Liver (tissue), 9 donors: ENCODE results near the gene TAB2. TPM values are rescaled to one million over a fixed set of nuclear protein-coding genes. Genes with fewer than 3 reads are reported as not detected.

ENCODE experiments used
- DNase-seq: peaks from one replicate; pipeline ENCODE4 v3.0.0-alpha.2; 2017; ENCODE audit warnings: low spot score
- H3K27ac ChIP-seq, 2 donors: one replicate each; pipeline ENCODE4 v1.7.0; 2013; ENCODE audit warnings: inconsistent platforms in 2 of 2, low read length in 2 of 2, control low read depth in 1 of 2, low read depth in 1 of 2, mild to moderate bottlenecking in 1 of 2
- H3K27me3 ChIP-seq, 4 donors: one replicate each; pipeline versions ENCODE4 v1.6.1 to v1.7.0; 2013; ENCODE audit warnings: low read length in 3 of 4, inconsistent platforms in 1 of 4, mild to moderate bottlenecking in 1 of 4, moderate library complexity in 1 of 4; ENCODE audit not compliant: control insufficient read depth in 4 of 4, insufficient read depth in 4 of 4
- H3K36me3 ChIP-seq, 4 donors: one replicate each; pipeline versions ENCODE4 v1.6.1 to v1.7.0; 2013; ENCODE audit warnings: low read length in 3 of 4, mild to moderate bottlenecking in 3 of 4, low read depth in 1 of 4, moderate library complexity in 1 of 4; ENCODE audit not compliant: control insufficient read depth in 4 of 4, insufficient read depth in 3 of 4
- H3K4me1 ChIP-seq, 4 donors: one replicate each; pipeline versions ENCODE4 v1.6.1 to v1.7.0; 2013; ENCODE audit warnings: low read length in 3 of 4, mild to moderate bottlenecking in 3 of 4, moderate library complexity in 1 of 4; ENCODE audit not compliant: control insufficient read depth in 4 of 4, insufficient read depth in 4 of 4
- H3K4me3 ChIP-seq, 3 donors: one replicate each; pipeline versions ENCODE4 v1.6.1 to v1.7.0; 2013; ENCODE audit warnings: low read length in 3 of 3, control low read depth in 1 of 3, low read depth in 1 of 3, mild to moderate bottlenecking in 1 of 3
- H3K9ac ChIP-seq, 2 donors: one replicate each; pipeline ENCODE4 v1.7.0; 2013; ENCODE audit warnings: low read length in 2 of 2, mild to moderate bottlenecking in 2 of 2, moderate library complexity in 2 of 2, control low read depth in 1 of 2, low read depth in 1 of 2
- H3K9me3 ChIP-seq, 4 donors: one replicate each; pipeline versions ENCODE4 v1.6.1 to v1.7.0; 2013; ENCODE audit warnings: low read length in 3 of 4; ENCODE audit not compliant: control insufficient read depth in 4 of 4
- EGR1 ChIP-seq, 2 donors: IDR thresholded peaks; 2 replicates each; pipeline ENCODE4 v1.6.1; 2016 to 2018; ENCODE audit warnings: antibody characterized with exemption in 2 of 2, low read depth in 2 of 2
- FOXA1 ChIP-seq: IDR thresholded peaks from 2 replicates; pipeline ENCODE4 v1.6.1; 2016; ENCODE audit warnings: antibody characterized with exemption
- HNF4A ChIP-seq, 2 donors: conservative IDR thresholded peaks; 2 replicates each; pipeline ENCODE4 v1.6.1; 2016; ENCODE audit warnings: antibody characterized with exemption in 2 of 2, mild to moderate bottlenecking in 2 of 2
- HNF4G ChIP-seq: IDR thresholded peaks from 2 replicates; pipeline ENCODE4 v1.6.1; 2016; ENCODE audit warnings: antibody characterized with exemption
- JUND ChIP-seq, 2 donors: IDR thresholded peaks; 2 replicates each; pipeline ENCODE4 v1.6.1; 2016; ENCODE audit warnings: antibody characterized with exemption in 2 of 2
- RXRA ChIP-seq, 2 donors: IDR thresholded peaks; 2 replicates each; pipeline ENCODE4 v1.6.1; 2017 to 2018; ENCODE audit warnings: antibody characterized with exemption in 2 of 2, mild to moderate bottlenecking in 1 of 2
- SP1 ChIP-seq: IDR thresholded peaks from 2 replicates; pipeline ENCODE4 v1.6.1; 2018; ENCODE audit warnings: antibody characterized with exemption, mild to moderate bottlenecking
- WGBS: extraction: QIAGEN DNeasy Blood & Tissue Kit; methylation state at CpG from one replicate; pipeline ENCODE4 v1.1.7; 2013; 5-methylcytosine and 5-hydroxymethylcytosine counted together
- polyA plus RNA-seq, 2 donors: library from polyadenylated mRNA; stranded (reverse) in 1 of 2; unstranded in 1 of 2; fragments of 200-250 nt in 1 of 2; fragments of >200 nt in 1 of 2; fragmentation: Nextera tagmentation in 1 of 2; extraction: Ambion mirVana in 1 of 2; gene quantifications; one replicate each; pipeline versions ENCODE4 v1.2.1 to v1.2.3, GENCODE V29; 2013 to 2015
- total RNA-seq, 2 donors: library from RNA; depleted of rRNA; stranded (reverse); fragments of >200 nt; gene quantifications; one replicate each; pipeline ENCODE4 v1.2.3, GENCODE V29; 2014
- TF ChIP-seq, protein P1 (sequence below): fragments of 150-350 bp; IDR thresholded peaks from 2 replicates; pipeline ENCODE4 v1.5.1; 2017; ENCODE audit warnings: improper control_type of control experiment, low read depth, low read length; ENCODE audit not compliant: missing input control
- TF ChIP-seq, protein P2 (sequence below): IDR thresholded peaks from 2 replicates; pipeline ENCODE4 v1.6.1; 2016; ENCODE audit warnings: antibody characterized with exemption
- TF ChIP-seq, protein P3 (sequence below): IDR thresholded peaks from 2 replicates; pipeline ENCODE4 v1.6.1; 2016; ENCODE audit warnings: antibody characterized with exemption
- TF ChIP-seq, protein P4 (sequence below): IDR thresholded peaks from 2 replicates; pipeline ENCODE4 v1.6.1; 2016; ENCODE audit warnings: antibody characterized with exemption
- TF ChIP-seq, protein P5 (sequence below): IDR thresholded peaks from 2 replicates; pipeline ENCODE4 v1.6.1; 2016; ENCODE audit warnings: antibody characterized with exemption, mild to moderate bottlenecking
- donor health status: healthy.
- donor health status: healthy.
- donor health status: healthy.
- donor health status: healthy.
- donor health status: healthy.

TAB2 gene
- total and polyA plus RNA-seq, 4 donors: 10.5 to 25.6 (median 18.0) TPM

DNA sequence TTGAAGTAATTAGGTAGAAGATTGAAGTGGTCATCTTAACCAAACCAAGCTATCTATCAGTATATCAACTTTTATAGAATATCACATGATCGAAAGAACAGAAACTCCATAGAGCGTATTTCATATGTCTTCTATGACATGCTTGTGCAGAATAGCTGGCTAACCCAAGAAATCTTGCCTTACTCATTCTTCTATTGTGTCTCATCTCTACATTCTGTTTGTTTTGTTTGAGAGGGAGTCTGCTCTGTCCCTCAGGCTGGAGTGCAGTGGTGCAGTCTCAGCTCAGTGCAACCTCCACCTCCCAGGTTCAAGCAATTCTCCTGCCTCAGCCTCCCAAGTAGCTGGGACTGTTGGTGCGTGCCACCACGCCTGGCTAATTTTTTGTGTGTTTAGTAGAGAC lies 10.6 kb downstream of the TAB2 start (continued):
- TF ChIP-seq, protein P1, sequence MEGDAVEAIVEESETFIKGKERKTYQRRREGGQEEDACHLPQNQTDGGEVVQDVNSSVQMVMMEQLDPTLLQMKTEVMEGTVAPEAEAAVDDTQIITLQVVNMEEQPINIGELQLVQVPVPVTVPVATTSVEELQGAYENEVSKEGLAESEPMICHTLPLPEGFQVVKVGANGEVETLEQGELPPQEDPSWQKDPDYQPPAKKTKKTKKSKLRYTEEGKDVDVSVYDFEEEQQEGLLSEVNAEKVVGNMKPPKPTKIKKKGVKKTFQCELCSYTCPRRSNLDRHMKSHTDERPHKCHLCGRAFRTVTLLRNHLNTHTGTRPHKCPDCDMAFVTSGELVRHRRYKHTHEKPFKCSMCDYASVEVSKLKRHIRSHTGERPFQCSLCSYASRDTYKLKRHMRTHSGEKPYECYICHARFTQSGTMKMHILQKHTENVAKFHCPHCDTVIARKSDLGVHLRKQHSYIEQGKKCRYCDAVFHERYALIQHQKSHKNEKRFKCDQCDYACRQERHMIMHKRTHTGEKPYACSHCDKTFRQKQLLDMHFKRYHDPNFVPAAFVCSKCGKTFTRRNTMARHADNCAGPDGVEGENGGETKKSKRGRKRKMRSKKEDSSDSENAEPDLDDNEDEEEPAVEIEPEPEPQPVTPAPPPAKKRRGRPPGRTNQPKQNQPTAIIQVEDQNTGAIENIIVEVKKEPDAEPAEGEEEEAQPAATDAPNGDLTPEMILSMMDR: no peak
- no peak for TF ChIP-seq RXRA (IDR thresholded peaks at IDR 0.05)

DNA sequence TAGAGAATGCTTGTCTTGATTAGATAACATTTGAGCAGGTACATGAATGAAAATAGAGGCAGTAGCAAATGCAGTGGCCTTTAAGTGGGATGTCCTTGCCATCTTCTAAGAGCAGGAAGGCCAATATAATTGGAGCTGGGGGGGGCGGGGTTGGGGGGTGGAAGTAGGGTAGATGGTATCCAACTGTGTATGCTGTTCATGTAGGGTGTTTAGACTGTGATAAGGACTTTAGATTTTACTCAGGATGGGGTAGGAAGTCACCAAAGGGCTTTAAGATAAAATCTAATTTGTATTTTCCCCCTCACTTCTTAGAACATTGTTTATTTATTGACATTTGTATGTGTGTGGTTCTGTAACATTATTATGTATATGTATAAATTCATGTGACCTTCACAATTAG lies 12.0 kb downstream of the TAB2 start:
- 67% methylated on average over 1 of the region's 1 CpG for WGBS
- H3K4me3 ChIP-seq: no peak overlapping the region
- peaks cover 5 to 38% (median 24%) of the 10 kb centered on the region in 4 donors for H3K4me1 ChIP-seq
- DNase-seq: no peak
- H3K36me3 ChIP-seq: no peaks in the 10 kb centered on the region
- H3K27ac ChIP-seq: no peak overlapping the region
- H3K27me3 ChIP-seq: no peaks in the 10 kb centered on the region
- no peak overlapping the region for H3K9ac ChIP-seq
- H3K9me3 ChIP-seq: no peaks in the 10 kb centered on the region
- TF ChIP-seq FOXA1 (no peak), JUND (IDR thresholded peaks at IDR 0.05) (no peak), SP1 (no peak), HNF4A (conservative IDR thresholded peaks at IDR 0.05) (no peak), EGR1 (IDR thresholded peaks at IDR 0.05; ENCODE audit: low read depth in 2 of 2) (no peak), HNF4G (no peak)
- TF ChIP-seq, protein P2, sequence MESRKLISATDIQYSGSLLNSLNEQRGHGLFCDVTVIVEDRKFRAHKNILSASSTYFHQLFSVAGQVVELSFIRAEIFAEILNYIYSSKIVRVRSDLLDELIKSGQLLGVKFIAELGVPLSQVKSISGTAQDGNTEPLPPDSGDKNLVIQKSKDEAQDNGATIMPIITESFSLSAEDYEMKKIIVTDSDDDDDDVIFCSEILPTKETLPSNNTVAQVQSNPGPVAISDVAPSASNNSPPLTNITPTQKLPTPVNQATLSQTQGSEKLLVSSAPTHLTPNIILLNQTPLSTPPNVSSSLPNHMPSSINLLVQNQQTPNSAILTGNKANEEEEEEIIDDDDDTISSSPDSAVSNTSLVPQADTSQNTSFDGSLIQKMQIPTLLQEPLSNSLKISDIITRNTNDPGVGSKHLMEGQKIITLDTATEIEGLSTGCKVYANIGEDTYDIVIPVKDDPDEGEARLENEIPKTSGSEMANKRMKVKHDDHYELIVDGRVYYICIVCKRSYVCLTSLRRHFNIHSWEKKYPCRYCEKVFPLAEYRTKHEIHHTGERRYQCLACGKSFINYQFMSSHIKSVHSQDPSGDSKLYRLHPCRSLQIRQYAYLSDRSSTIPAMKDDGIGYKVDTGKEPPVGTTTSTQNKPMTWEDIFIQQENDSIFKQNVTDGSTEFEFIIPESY: no peak
- TF ChIP-seq, protein P3, sequence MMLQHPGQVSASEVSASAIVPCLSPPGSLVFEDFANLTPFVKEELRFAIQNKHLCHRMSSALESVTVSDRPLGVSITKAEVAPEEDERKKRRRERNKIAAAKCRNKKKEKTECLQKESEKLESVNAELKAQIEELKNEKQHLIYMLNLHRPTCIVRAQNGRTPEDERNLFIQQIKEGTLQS: no peak
- TF ChIP-seq, protein P1: no peak
- TF ChIP-seq, protein P4, sequence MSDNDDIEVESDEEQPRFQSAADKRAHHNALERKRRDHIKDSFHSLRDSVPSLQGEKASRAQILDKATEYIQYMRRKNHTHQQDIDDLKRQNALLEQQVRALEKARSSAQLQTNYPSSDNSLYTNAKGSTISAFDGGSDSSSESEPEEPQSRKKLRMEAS: no peak
- TF ChIP-seq, protein P5, sequence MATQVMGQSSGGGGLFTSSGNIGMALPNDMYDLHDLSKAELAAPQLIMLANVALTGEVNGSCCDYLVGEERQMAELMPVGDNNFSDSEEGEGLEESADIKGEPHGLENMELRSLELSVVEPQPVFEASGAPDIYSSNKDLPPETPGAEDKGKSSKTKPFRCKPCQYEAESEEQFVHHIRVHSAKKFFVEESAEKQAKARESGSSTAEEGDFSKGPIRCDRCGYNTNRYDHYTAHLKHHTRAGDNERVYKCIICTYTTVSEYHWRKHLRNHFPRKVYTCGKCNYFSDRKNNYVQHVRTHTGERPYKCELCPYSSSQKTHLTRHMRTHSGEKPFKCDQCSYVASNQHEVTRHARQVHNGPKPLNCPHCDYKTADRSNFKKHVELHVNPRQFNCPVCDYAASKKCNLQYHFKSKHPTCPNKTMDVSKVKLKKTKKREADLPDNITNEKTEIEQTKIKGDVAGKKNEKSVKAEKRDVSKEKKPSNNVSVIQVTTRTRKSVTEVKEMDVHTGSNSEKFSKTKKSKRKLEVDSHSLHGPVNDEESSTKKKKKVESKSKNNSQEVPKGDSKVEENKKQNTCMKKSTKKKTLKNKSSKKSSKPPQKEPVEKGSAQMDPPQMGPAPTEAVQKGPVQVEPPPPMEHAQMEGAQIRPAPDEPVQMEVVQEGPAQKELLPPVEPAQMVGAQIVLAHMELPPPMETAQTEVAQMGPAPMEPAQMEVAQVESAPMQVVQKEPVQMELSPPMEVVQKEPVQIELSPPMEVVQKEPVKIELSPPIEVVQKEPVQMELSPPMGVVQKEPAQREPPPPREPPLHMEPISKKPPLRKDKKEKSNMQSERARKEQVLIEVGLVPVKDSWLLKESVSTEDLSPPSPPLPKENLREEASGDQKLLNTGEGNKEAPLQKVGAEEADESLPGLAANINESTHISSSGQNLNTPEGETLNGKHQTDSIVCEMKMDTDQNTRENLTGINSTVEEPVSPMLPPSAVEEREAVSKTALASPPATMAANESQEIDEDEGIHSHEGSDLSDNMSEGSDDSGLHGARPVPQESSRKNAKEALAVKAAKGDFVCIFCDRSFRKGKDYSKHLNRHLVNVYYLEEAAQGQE: no peak
